Fibroblast of pulmonary artery (primary cell): ENCODE results near the gene GBA2.

ENCODE experiments used
- DNase-seq: peaks from one replicate; pipeline ENCODE4 v3.0.0-alpha.2; 2010; ENCODE audit warnings: low read depth
- H3K4me3 ChIP-seq: replicated peaks from 2 replicates; pipeline ENCODE4 v1.5.1; 2011; ENCODE audit warnings: low read depth, mild to moderate bottlenecking, control low read depth, low read length, moderate library complexity
- TF ChIP-seq, protein P1 (sequence below): IDR thresholded peaks from 2 replicates; pipeline ENCODE4 v1.5.1; 2011; ENCODE audit warnings: mild to moderate bottlenecking, control low read depth, low read length, inconsistent platforms; ENCODE audit errors: missing control alignments

Gene GBA2

DNA sequence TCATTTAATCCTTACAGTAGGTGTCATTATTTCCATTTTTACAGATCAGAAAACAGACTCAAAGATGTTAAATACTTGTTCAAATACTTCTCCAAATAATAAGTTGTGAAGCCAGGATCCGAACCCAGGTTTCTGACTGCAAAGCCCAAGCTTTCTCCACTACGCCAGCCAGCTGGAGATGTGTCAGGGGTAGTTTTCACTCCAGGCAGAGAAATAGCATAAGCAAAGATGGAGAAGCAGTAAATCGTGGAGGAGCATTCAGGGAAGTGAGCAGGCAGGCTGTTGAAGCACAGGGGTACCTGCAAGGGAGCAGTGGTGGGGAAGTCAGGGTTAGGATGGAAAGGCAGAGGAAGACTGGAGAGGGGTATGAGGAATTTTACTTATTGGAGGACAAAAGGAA is 19.9 kb downstream of the GBA2 start:
- peak overlapping the region; percentile 92 for H3K4me3 ChIP-seq
- TF ChIP-seq, protein P1, sequence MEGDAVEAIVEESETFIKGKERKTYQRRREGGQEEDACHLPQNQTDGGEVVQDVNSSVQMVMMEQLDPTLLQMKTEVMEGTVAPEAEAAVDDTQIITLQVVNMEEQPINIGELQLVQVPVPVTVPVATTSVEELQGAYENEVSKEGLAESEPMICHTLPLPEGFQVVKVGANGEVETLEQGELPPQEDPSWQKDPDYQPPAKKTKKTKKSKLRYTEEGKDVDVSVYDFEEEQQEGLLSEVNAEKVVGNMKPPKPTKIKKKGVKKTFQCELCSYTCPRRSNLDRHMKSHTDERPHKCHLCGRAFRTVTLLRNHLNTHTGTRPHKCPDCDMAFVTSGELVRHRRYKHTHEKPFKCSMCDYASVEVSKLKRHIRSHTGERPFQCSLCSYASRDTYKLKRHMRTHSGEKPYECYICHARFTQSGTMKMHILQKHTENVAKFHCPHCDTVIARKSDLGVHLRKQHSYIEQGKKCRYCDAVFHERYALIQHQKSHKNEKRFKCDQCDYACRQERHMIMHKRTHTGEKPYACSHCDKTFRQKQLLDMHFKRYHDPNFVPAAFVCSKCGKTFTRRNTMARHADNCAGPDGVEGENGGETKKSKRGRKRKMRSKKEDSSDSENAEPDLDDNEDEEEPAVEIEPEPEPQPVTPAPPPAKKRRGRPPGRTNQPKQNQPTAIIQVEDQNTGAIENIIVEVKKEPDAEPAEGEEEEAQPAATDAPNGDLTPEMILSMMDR, result no peak
- no peak for DNase-seq

- peak overlapping the region; percentile 92 for H3K4me3 ChIP-seq
- TF ChIP-seq, protein P1, result no peak
- DNase-seq, result peak; percentile 96
Observed at GRCh38 chr9:35728041-35728971, 20.7 kb downstream of the GBA2 start.

- no peak for DNase-seq
- peak overlapping the region; percentile 92 for H3K4me3 ChIP-seq
- TF ChIP-seq, protein P1, result no peak
Observed at GRCh38 chr9:35727676-35728040, 21.4 kb downstream of the GBA2 start.

- peak overlapping the region; percentile 92 for H3K4me3 ChIP-seq
- DNase-seq, result peak; percentile 60
- TF ChIP-seq, protein P1, result peak; percentile 22
Observed at GRCh38 chr9:35726931-35727330, 22.1 kb downstream of the GBA2 start.

GRCh38 chr9:35725362-35725761 is 23.7 kb downstream of the GBA2 start:
- no peak overlapping the region for H3K4me3 ChIP-seq
- TF ChIP-seq, protein P1, result no peak
- DNase-seq, result no peak

DNA sequence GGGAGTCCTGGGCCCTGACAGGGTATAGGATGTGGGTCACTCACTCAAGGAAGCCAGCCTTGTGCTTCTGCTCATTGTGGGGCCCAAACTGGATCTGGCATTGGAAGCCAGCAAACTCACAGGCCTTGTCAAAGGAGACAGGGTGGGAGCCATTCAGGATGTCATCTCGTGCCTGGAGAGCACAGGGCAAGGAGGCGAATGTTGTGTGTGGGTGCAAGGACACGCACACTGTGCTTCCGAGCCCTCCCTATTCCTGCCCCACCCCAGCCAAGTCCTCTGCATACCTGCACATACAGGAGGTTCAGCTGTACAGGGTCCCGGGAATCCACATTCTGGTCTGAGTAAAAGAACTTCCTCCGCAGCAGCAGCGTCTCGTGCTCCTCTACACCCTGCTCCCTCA is 25.1 kb downstream of the GBA2 start:
- DNase-seq, result no peak
- TF ChIP-seq, protein P1, result no peak
- H3K4me3 ChIP-seq, result no peak overlapping the region

GRCh38 chr9:35723426-35723825 is 25.6 kb downstream of the GBA2 start:
- TF ChIP-seq, protein P1, result no peak
- no peak for DNase-seq
- no peak overlapping the region for H3K4me3 ChIP-seq
